Stimulated activated naive CD8-positive, alpha-beta T cell treated with anti-CD3 and anti-CD28 coated beads, Interleukin-15, amount 100 ng/mL, for 72 hours (primary cell): ENCODE results near the gene GGA3.
"Not testable (repeated sequence)": the region's sequence is repeated elsewhere in the genome, so short reads cannot be mapped to it uniquely, and the experiment has no call there.

Source experiments
- ATAC-seq: fragments of 150-1000 bp; cut with Tn5 transposase; 2 replicates; pipeline ENCODE4 v1.10.0; 2021; ENCODE audit warnings: mild to moderate bottlenecking, moderate library complexity
- DNase-seq, 2 donors: peaks; one replicate each; pipeline ENCODE4 v3.0.0; 2021 to 2022
- H3K27ac Mint-ChIP-seq, 2 donors: one replicate each; pipeline ENCODE4 v1.8.0; 2022; ENCODE audit warnings: mild to moderate bottlenecking in 2 of 2, mixed read lengths in 2 of 2, moderate library complexity in 2 of 2
- H3K27me3 Mint-ChIP-seq: one replicate; pipeline ENCODE4 v1.8.0; 2022; ENCODE audit warnings: mixed read lengths
- H3K4me1 Mint-ChIP-seq: one replicate; pipeline ENCODE4 v1.8.0; 2022; ENCODE audit warnings: mild to moderate bottlenecking, mixed read lengths
- H3K4me3 Mint-ChIP-seq, 2 donors: one replicate each; pipeline ENCODE4 v1.8.0; 2022; ENCODE audit warnings: mild to moderate bottlenecking in 2 of 2, mixed read lengths in 2 of 2, moderate library complexity in 1 of 2
- H3K9me3 Mint-ChIP-seq, 2 donors: one replicate each; pipeline ENCODE4 v1.8.0; 2022; ENCODE audit warnings: mixed read lengths in 2 of 2

Gene GGA3

DNA sequence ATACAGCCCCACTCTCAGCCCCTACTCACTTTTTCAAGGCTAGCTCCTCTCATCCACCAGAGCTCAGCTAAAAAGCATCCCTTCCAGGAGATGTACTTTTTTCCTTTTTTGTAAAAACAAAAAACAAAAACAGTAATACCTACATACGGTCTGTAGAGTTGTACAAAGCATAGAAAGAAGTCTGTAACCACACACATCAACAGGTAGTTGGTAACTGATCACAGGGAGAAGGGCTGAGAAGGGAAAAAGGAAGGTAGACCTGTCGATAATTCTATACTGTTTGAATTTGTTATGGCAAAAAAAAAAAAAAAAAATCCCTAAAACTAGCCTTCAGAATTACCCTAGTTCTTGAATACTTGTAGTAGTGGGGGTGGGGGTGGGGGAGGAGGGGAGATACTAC lies 27.0 kb upstream of the GGA3 start:
- Mint-ChIP-seq H3K27ac (peak overlapping the region; percentile 41 to 97), H3K27me3 (no peaks in the 10 kb centered on the region), H3K4me3 (peak overlapping the region; percentile 97 to 98), H3K9me3 (no peaks in the 10 kb centered on the region), H3K4me1 (peaks cover 43% of the 10 kb centered on the region)
- ATAC-seq (no peak), DNase-seq (no peak)

DNA sequence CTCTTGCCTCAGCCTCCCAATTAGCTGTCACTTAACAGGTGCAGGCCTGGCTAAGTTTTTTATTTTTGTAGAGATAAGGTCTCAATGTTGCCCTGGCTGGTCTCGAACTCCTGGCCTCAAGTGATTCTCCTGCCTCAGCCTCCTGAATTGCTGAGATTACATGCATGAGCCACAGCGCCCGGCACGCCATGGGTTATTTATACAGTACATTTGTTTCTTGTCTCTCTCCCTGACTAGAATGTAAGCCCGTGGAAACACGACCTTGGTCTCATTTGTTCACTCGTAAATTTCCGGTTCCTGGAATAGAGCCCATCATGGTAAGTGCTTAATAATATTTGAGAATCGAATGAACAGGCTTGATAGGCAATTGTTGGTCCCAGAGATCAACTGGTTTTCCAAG lies 25.8 kb upstream of the GGA3 start:
- no peak for DNase-seq
- peaks cover 45% of the 10 kb centered on the region for H3K4me1 Mint-ChIP-seq
- no peaks in the 10 kb centered on the region for H3K9me3 Mint-ChIP-seq
- no peak for ATAC-seq
- H3K27me3 Mint-ChIP-seq: no peaks in the 10 kb centered on the region
- no peak overlapping the region for H3K27ac Mint-ChIP-seq
- no peak overlapping the region for H3K4me3 Mint-ChIP-seq

DNA sequence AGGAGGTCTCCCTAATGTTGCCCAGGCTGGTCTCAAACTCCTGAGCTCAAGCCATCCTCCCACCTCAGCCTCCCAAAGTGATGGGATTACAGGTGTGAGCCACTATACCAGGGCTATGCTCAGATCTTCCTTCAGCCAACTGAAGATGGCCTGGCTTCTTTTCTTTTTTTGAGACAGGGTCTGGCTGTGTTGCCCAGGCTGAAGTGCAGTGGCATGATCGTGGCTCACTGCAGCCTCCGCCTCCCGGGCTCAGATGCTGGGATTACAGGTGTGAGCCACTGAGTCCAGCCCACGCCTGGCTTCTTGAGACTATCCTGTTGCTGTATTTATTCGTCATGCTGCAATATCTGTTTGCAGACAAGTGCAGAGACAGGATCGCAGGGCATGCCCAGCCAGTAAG lies 23.7 kb upstream of the GGA3 start:
- Mint-ChIP-seq H3K4me3 (no peak overlapping the region), H3K4me1 (peaks cover 30% of the 10 kb centered on the region), H3K27ac (no peak overlapping the region), H3K9me3 (no peaks in the 10 kb centered on the region), H3K27me3 (no peaks in the 10 kb centered on the region)
- DNase-seq (no peak), ATAC-seq (no peak)

DNA sequence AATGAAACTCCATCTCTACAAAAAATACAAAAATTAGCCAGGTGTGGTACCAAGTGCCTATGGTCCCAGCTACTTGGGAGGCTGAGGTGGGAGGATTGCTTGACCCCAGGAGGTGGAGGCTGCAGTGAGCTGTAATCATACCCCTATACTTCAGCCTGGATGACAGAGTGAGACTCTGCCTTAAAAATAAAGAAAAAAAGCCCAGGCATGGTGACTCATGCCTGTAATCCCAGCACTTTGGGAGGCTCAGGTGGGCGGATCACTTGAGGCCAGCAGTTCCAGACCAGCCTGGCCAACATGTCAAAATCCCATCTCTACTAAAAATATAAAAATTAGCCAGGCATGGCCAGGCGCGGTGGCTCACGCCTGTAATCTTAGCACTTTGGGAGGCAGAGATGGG lies 18.8 kb upstream of the GGA3 start:
- ATAC-seq, H3K9me3 Mint-ChIP-seq, H3K4me1 Mint-ChIP-seq, H3K4me3 Mint-ChIP-seq, H3K27me3 Mint-ChIP-seq, DNase-seq: not testable (repeated sequence)
- peak overlapping the region in 1 of 2 donors; percentile 67 for H3K27ac Mint-ChIP-seq

DNA sequence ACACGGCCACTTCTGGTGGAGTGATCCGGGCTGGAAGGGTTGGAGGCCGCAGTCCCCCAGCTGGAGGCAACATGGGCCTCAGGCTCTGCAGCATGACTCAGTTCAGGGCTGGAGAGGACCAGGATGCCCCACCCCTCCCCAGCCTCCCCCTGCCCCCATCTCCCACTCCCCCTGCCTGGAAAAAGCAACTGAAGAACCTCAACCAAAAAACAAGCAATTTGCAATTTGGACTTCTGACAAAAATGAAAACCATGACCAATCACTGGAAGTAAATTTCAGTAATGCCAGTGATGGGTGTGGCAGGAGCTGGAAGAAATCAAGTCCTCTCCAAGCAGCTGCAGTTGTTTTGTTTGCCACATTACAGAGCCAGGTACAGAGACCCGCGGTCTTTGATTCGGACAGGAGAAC lies 16.3 kb upstream of the GGA3 start:
- Mint-ChIP-seq H3K9me3 (no peaks in the 10 kb centered on the region), H3K4me3 (no peak overlapping the region), H3K4me1 (peaks cover 22% of the 10 kb centered on the region), H3K27ac (no peak overlapping the region), H3K27me3 (no peaks in the 10 kb centered on the region)
- DNase-seq (no peak), ATAC-seq (no peak)

DNA sequence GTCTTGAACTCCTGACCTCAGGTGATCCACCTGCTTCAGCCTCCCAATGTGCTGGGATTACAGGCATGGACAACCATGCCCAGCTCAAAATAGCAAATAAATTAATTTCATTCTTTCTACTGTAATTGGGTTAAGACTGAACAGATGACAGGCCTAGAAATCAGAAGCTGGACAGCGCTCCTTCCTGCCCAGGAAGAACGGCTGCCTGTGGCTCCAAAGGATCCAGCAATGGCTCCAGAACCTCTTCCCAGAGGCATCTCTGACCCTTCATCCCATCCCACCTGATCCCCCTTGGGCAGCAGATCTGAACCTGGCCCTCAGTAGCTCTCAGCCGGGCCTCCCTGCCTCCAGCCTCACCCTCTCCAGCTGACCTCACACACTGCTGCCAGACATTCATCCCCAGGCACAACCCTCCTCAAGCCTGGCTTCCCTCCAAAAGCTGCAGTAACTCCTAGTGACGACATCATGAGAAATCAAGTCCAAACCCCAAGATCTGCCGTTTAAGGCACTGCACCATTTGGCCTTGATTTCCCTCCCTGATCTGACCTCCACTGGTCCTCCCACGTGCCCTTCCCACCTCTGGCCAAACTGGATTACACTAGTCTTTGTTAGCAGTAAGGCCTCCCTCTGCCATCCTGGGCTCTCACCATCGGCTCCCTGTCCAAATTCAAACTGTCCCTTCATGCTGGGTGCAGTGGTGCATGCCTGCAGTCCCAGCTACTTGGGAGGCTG lies 12.7 kb upstream of the GGA3 start:
- Mint-ChIP-seq H3K4me3 (peak overlapping the region in 1 of 2 donors; percentile 42), H3K27me3 (no peaks in the 10 kb centered on the region), H3K4me1 (peaks cover 45% of the 10 kb centered on the region), H3K27ac (peak overlapping the region in 1 of 2 donors; percentile 62), H3K9me3 (no peaks in the 10 kb centered on the region)
- DNase-seq (no peak), ATAC-seq (no peak)

DNA sequence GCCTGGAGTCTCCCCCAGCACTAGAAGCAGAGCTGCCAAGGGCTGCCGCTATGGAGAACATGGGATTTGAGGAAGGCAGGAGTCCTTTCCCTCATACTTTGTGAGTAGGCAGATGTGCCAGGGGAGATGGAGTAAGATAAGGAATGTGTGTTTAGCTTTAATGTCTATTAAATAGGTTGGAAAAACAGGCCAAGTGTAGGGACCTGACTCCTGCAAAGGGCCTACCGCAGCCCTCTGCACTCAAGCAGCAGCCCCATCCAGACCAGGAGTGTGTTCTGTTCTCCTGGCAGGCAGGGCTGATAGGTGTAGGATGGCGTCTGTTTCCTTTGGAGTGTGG lies 11.4 kb upstream of the GGA3 start:
- H3K27ac Mint-ChIP-seq: no peak overlapping the region
- H3K4me1 Mint-ChIP-seq: peaks cover 54% of the 10 kb centered on the region
- ATAC-seq (no peak), DNase-seq (no peak)
- peak overlapping the region; percentile 94 to 95 for H3K4me3 Mint-ChIP-seq
- no peaks in the 10 kb centered on the region for H3K27me3 Mint-ChIP-seq
- no peaks in the 10 kb centered on the region for H3K9me3 Mint-ChIP-seq

DNA sequence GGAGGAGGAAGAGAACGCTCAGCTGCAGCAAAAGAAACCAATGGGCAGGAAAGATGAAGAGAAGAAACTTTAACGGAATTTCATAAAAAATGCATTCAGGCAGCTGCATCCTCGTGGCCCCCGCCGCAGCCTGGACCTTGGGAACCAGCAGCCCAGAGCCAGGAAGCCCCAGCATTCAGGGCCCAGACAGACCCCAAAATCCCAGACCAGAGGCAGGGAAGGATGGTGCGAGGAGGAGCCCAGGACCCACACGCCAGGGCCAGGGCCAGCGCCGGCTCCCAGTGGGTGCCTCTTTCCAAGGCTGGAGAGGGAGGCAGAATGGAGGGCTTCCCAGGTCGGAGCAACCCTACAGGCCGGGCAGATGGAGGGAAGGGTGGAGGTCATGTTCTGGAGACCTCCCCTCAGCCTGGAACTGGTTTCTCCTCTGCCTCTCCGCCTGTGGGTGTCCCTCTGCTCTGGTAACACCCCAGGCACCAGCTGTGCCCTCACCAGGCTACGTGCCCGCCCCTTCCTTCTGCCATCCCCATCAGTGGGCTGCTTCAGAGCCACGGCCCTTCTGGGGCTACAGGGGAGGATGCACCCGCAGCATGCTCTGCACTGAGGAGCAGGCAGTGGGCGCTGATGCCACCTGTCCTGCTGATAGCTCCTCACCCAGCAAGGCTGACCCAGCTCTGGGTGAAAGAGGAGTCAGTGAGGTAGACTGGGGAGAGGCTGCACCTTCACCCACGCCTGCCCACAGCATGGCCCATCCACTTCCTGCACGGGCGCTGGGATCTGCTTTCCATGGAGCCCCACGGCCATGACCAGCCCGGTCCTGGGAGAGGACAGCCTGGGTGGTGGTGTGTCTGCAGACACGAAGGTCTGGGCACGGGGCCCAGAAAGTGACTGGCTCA lies 10.8 kb upstream of the GGA3 start:
- DNase-seq: no peak
- peak overlapping the region; percentile 94 to 95 for H3K4me3 Mint-ChIP-seq
- peak overlapping the region; percentile 81 to 89 for H3K27ac Mint-ChIP-seq
- no peak for ATAC-seq
- H3K9me3 Mint-ChIP-seq: no peaks in the 10 kb centered on the region
- no peaks in the 10 kb centered on the region for H3K27me3 Mint-ChIP-seq
- peaks cover 60% of the 10 kb centered on the region for H3K4me1 Mint-ChIP-seq

DNA sequence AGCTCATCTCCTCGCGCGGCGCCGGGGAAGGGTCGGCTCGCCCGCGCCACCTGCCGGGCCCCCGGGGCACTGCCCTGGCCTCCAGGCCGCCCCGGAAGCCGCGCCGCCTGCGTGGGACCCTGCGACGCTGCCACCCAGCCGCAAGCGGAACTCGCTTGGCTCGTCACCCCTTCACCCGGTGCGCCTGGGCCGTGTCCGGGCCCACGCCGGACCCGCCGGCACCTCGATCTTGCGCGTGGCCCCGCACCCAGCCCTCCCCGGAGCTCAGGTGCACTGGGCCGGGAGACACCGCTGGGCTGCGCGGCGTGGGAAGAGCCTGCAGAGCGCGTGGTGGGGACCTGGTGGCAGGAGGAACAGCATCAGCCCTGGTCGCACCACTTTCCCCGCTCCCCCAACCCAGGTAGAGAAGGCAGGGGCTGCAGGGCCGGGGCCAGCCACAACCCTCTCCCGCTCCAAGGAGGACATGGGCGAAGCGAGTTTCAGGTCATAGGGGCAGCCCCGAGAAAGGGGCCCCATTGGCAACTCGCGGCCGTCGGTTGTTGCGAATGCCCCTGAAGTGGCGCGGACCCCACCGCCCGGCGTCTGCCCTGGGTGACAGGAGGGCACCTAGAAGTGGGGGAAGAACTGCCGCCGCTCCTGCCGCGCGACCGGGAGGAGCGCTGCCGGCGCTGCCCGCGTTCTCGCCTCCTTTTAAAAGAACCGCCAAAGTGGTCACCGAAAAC lies 10.0 kb upstream of the GGA3 start:
- DNase-seq (peak; percentile 88 to 95), ATAC-seq (peak; percentile 84)
- no peaks in the 10 kb centered on the region for H3K9me3 Mint-ChIP-seq
- peaks cover 65% of the 10 kb centered on the region for H3K4me1 Mint-ChIP-seq
- H3K4me3 Mint-ChIP-seq: peak overlapping the region; percentile 94 to 95
- H3K27me3 Mint-ChIP-seq: no peaks in the 10 kb centered on the region
- H3K27ac Mint-ChIP-seq: peak overlapping the region; percentile 81 to 89

DNA sequence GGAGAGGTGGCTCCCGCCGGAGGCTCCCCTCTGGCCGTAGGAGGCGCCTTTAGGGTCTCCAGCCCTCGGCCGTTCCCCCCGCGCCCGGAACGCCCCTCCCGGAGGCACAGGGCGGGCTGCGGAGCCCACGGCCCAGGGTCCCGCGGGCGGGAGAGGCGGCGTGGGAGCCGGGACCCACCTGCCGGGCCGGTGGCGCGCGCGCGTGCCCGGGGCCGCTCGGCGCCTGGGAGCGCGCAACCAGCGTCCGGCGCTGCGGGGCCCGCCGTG lies 9.5 kb upstream of the GGA3 start, which contains the start of gene MIF4GD:
MIF4GD (minus strand) TSS at position 266 of the 267 bp plus-strand sequence. CDS start 1,036 bp downstream, outside the sequence.
- peak; percentile 39 for ATAC-seq
- peaks cover 65% of the 10 kb centered on the region for H3K4me1 Mint-ChIP-seq

DNA sequence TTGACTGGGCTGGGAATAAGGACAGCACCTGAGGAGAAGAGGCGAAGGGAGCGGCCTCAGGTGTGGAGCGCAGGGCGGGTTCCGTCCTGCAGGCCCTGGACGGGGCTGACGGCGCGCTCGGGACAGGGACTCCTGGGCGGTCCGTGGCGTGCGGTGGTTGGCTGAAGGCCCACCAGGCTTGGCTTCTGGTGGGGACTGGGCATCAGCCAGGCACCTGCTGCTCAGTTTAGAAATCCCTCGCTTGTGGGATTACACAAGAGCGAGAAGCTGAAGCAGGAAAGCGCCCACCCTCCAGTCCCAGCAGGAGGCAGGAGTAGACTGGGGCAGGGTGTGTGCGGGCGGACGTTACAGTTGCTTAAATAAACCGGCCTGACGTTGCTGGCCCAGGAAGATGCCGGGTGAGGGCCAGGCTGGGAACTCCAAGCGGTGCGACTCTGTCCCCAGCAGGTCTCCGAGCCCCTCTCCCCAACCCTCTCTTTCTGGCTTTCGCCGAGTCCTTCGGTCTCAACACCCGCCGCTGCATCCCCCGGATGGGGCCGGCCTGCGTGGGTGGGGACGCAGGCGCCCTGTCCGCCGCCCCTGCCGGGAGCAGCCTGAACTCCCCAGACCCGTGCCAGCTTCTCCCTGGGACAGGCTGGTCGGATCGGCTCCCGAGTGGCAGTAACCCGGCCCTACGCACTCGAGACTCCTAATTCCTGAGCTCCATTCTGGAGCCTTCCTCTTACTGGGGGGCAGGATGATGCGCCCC lies 9.0 kb upstream of the GGA3 start:
- ATAC-seq (peak; percentile 64), DNase-seq (peak in 1 of 2 donors; percentile 75)
- Mint-ChIP-seq H3K4me3 (peak overlapping the region; percentile 89 to 94), H3K4me1 (peaks cover 63% of the 10 kb centered on the region), H3K27ac (peak overlapping the region; percentile 72 to 95), H3K9me3 (no peaks in the 10 kb centered on the region), H3K27me3 (no peaks in the 10 kb centered on the region)

More for the DNA sequence above, 9.5 kb upstream of the GGA3 start, which contains the start of gene MIF4GD:
- peak within 1 kb of the TSS; percentile 81 to 95 for H3K27ac Mint-ChIP-seq
- peak within 1 kb of the TSS; percentile 94 to 95 for H3K4me3 Mint-ChIP-seq
- no peaks in the 10 kb centered on the region for H3K9me3 Mint-ChIP-seq
- no peaks in the 10 kb centered on the region for H3K27me3 Mint-ChIP-seq
- DNase-seq: peak in 1 of 2 donors; percentile 73

DNA sequence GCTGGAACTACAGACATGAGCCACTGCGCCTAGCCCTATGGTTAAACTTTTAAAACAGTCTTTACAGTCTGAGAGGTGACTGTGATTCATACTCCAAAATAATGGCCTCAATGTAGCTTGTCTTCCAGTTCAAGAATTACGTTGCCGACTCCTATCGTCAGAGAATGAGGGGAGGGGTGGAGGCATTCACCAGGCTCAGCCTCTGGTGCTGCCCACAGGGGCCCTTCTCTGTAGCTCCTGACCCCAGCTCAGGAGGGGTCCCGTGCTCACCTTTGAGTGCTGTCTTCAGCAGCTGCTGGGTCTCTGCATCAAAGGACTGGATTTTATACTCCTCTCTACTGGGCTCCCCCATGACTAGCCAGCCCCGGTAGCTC lies 8.4 kb upstream of the GGA3 start:
- ATAC-seq: no peak
- peak in 1 of 2 donors; percentile 24 for DNase-seq
- peaks cover 60% of the 10 kb centered on the region for H3K4me1 Mint-ChIP-seq

DNA sequence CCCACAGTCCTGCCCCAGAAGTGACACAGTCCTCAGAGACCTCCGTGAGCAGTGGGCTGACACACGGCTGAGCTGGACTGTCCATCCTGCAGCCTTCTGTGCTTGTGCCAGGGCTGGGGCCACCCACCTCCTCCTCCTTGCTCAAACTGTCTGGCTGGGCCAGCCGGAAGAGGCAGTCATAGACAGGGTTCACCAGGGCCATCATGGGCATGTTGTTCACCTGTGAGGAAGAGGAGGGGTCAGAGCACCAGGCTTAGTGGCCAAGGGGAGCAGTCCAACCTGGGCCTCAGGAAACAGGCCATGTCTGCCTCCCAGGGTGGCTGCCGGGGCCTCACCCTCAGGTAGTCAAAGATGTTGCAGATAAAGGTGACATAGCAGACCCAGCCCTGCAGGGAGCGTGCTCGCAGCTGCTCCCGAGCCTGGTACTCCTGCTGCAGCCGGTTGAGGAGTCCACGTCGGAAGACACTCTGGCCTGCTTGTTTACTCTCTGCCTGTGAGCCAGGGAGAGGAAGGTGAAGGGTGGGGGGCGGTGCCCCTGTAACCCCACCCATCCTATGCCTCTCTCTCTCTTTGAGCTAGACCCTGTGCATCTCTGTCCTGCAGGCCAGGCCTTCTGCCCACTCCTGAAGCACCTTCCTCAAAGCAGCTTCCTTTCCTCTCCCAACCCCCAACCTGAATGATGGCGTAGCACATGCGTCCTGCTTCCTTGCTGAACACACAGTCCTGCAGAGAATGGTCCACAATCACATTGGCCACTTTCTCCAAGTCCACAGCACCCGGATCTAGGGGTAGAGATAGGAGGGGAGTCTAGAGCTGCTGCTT lies 6.2 kb upstream of the GGA3 start:
- no peak for DNase-seq
- H3K4me3 Mint-ChIP-seq: no peak overlapping the region
- no peak overlapping the region for H3K27ac Mint-ChIP-seq
- ATAC-seq: no peak
- no peaks in the 10 kb centered on the region for H3K27me3 Mint-ChIP-seq
- H3K4me1 Mint-ChIP-seq: peaks cover 58% of the 10 kb centered on the region
- no peaks in the 10 kb centered on the region for H3K9me3 Mint-ChIP-seq

More for the DNA sequence above, 8.4 kb upstream of the GGA3 start:
- H3K27ac Mint-ChIP-seq: peak overlapping the region; percentile 72 to 95
- no peaks in the 10 kb centered on the region for H3K9me3 Mint-ChIP-seq
- H3K4me3 Mint-ChIP-seq: peak overlapping the region; percentile 89 to 94
- H3K27me3 Mint-ChIP-seq: no peaks in the 10 kb centered on the region

DNA sequence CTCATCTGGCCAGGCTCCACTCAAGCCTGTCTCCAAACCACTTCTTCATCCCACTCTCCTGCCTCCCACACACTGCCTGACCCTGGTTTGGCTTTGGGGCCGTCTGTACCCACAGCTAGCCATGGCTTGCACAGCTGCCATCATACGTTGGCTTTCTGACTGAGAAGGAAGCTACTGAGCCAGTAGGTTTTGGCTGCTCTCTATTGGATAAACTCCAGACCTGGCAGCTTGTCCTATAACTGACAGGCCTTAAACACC lies 5.7 kb upstream of the GGA3 start:
- H3K4me1 Mint-ChIP-seq: peaks cover 58% of the 10 kb centered on the region
- DNase-seq (no peak), ATAC-seq (no peak)
- H3K27ac Mint-ChIP-seq: peak overlapping the region in 1 of 2 donors; percentile 94
- H3K4me3 Mint-ChIP-seq: no peak overlapping the region
- no peaks in the 10 kb centered on the region for H3K27me3 Mint-ChIP-seq
- H3K9me3 Mint-ChIP-seq: no peaks in the 10 kb centered on the region
